ENCODE measurements around the gene GPATCH4. TPM values are rescaled to one million over a fixed set of nuclear protein-coding genes. Genes with fewer than 3 reads are reported as not detected.
A peak's percentile ranks its signal among the peaks of the same experiment; 100 is the strongest.
"Not testable (repeated sequence)": the region's sequence is repeated elsewhere in the genome, so short reads cannot be mapped to it uniquely, and the experiment has no call there.

The GPATCH4 gene
- total RNA-seq, 1 donor from 2014 or later, result 17.9 TPM

GRCh38 chr1:156618853-156619581 lies 17.7 kb upstream of the GPATCH4 start, which contains the start of gene HAPLN2:
Gene HAPLN2 (plus strand): TSS chr1:156619415. CDS start chr1:156623491, 4,076 bp downstream.
- intact Hi-C loops (cut with DNase I), result no loop called here
- no peaks in the 10 kb centered on the region for H3K36me3 ChIP-seq
- TF ChIP-seq CTCF (IDR thresholded peaks at IDR 0.05), result no peak
- no peak within 1 kb of the TSS for H3K4me3 ChIP-seq
- H3K27me3 ChIP-seq (ENCODE audit: low read depth), result peaks cover 39% of the 10 kb centered on the region
- DNase-seq (no peak), ATAC-seq (no peak)
- no peaks in the 10 kb centered on the region for H3K9me3 ChIP-seq
- H3K4me1 ChIP-seq, result peaks cover 19% of the 10 kb centered on the region
- H3K27ac ChIP-seq, result no peak within 1 kb of the TSS

GRCh38 chr1:156616463-156616862 lies 15.2 kb upstream of the GPATCH4 start:
- ATAC-seq (peak in 1 of 2 donors; percentile 32), DNase-seq (no peak)
- no peaks in the 10 kb centered on the region for H3K36me3 ChIP-seq
- TF ChIP-seq CTCF (IDR thresholded peaks at IDR 0.05), result peak; percentile 9
- H3K9me3 ChIP-seq, result no peaks in the 10 kb centered on the region
- peaks cover 16% of the 10 kb centered on the region for H3K27me3 ChIP-seq (ENCODE audit: low read depth)
- H3K27ac ChIP-seq, result peak overlapping the region; percentile 46
- H3K4me1 ChIP-seq, result peaks cover 15% of the 10 kb centered on the region
- intact Hi-C loops (cut with DNase I), result no loop called here
- no peak overlapping the region for H3K4me3 ChIP-seq

- Histone ChIP-seq H3K4me3 (no peak overlapping the region), H3K27me3 (ENCODE audit: low read depth) (peaks cover 18% of the 10 kb centered on the region), H3K4me1 (peaks cover 15% of the 10 kb centered on the region), H3K36me3 (no peaks in the 10 kb centered on the region), H3K9me3 (no peaks in the 10 kb centered on the region), H3K27ac (peak overlapping the region; percentile 46)
- no peak for TF ChIP-seq CTCF (IDR thresholded peaks at IDR 0.05)
- intact Hi-C loops (cut with DNase I), result no loop called here
- DNase-seq, result no peak
- ATAC-seq, result no peak
These were observed 14.7 kb upstream of the GPATCH4 start for GRCh38 chr1:156615946-156616345.

- ATAC-seq (no peak), DNase-seq (no peak)
- intact Hi-C loops (cut with DNase I), result no loop called here
- H3K9me3 ChIP-seq, result no peaks in the 10 kb centered on the region
- no peak for TF ChIP-seq CTCF (IDR thresholded peaks at IDR 0.05)
- H3K4me3 ChIP-seq, result no peak overlapping the region
- no peak overlapping the region for H3K27ac ChIP-seq
- H3K4me1 ChIP-seq, result peaks cover 15% of the 10 kb centered on the region
- peaks cover 22% of the 10 kb centered on the region for H3K27me3 ChIP-seq (ENCODE audit: low read depth)
- no peaks in the 10 kb centered on the region for H3K36me3 ChIP-seq
These were observed 11.4 kb upstream of the GPATCH4 start for GRCh38 chr1:156612666-156613065.

GRCh38 chr1:156610072-156610471 lies 8.8 kb upstream of the GPATCH4 start:
- H3K36me3 ChIP-seq; H3K4me3 ChIP-seq; H3K9me3 ChIP-seq; DNase-seq; intact Hi-C loops (cut with DNase I); ATAC-seq; H3K4me1 ChIP-seq; H3K27ac ChIP-seq: not testable (repeated sequence)
- H3K27me3 ChIP-seq (ENCODE audit: low read depth), result peaks cover 15% of the 10 kb centered on the region

GRCh38 chr1:156608981-156609380 lies 7.7 kb upstream of the GPATCH4 start:
- ATAC-seq (peak; percentile 71 to 73), DNase-seq (no peak)
- peaks cover 15% of the 10 kb centered on the region for H3K27me3 ChIP-seq (ENCODE audit: low read depth)
- H3K36me3 ChIP-seq, result no peaks in the 10 kb centered on the region
- H3K27ac ChIP-seq, result no peak overlapping the region
- intact Hi-C loops (cut with DNase I), result no loop called here
- TF ChIP-seq CTCF (IDR thresholded peaks at IDR 0.05), result peak; percentile 23
- H3K4me1 ChIP-seq, result no peaks in the 10 kb centered on the region
- H3K4me3 ChIP-seq, result no peak overlapping the region
- no peaks in the 10 kb centered on the region for H3K9me3 ChIP-seq

Measured in lower lobe of right lung (tissue), 2 donors.